Mesothelial cell of epicardium (in vitro differentiated cells): ENCODE data around the gene SGTB. TPM values are rescaled to one million over a fixed set of nuclear protein-coding genes. Genes with fewer than 3 reads are reported as not detected.

Source experiments
- DNase-seq, 2 experiments: peaks; one replicate each; pipeline ENCODE4 v3.0.0; 2021; ENCODE audit warnings: low spot score in 2 of 2; ENCODE audit not compliant: unreplicated experiment in 2 of 2
- H3K27ac Mint-ChIP-seq: 2 replicates; pipeline ENCODE4 v1.8.0; 2021; ENCODE audit warnings: mixed read lengths
- H3K27me3 Mint-ChIP-seq: 2 replicates; pipeline ENCODE4 v1.8.0; 2021; ENCODE audit warnings: low read depth, mixed read lengths
- H3K36me3 Mint-ChIP-seq: 2 replicates; pipeline ENCODE4 v1.8.0; 2021; ENCODE audit warnings: mixed read lengths
- H3K4me1 Mint-ChIP-seq: 2 replicates; pipeline ENCODE4 v1.8.0; 2021; ENCODE audit warnings: mixed read lengths
- H3K4me3 Mint-ChIP-seq: 2 replicates; pipeline ENCODE4 v1.8.0; 2021; ENCODE audit warnings: mild to moderate bottlenecking, moderate library complexity, mixed read lengths
- H3K9me3 Mint-ChIP-seq: 2 replicates; pipeline ENCODE4 v1.8.0; 2021; ENCODE audit warnings: mixed read lengths
- CTCF ChIP-seq: fragments of 200-600 bp; sonication (generic); IDR thresholded peaks from one replicate; pipeline ENCODE4 v1.5.0; 2021; ENCODE audit warnings: antibody characterized with exemption; ENCODE audit not compliant: unreplicated experiment
- total RNA-seq: library from RNA; stranded (reverse); gene quantifications from 3 replicates; pipeline ENCODE4 v1.2.1, GENCODE V29; 2021

The SGTB gene
- total RNA-seq, 1 donor from 2014 or later, result 9.4 TPM

- no peak overlapping the region for H3K27ac Mint-ChIP-seq
Observed at GRCh38 chr5:65742565-65743231, 20.8 kb upstream of the SGTB start.

DNA sequence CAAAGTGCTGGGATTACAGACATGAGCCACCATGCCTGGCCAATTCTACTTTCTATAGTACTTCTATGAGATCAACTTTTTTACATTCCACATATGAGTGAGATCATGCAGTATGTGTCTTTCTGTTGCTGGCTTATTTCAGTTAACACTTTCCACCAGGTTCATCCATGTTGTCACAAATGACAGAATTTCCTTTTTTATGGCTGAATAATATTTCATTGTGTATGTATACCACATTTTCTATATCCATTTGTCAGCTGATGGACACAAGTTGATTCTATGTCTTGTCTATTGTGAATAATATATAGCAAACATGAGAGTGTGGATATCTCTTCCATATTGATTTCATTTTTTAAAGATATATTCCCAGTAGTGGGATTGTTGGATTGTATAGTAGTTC is 17.3 kb upstream of the SGTB start:
- Mint-ChIP-seq H3K9me3 (peaks cover 15% of the 10 kb centered on the region), H3K36me3 (peaks cover 12% of the 10 kb centered on the region), H3K4me3 (no peak overlapping the region), H3K27me3 (no peaks in the 10 kb centered on the region), H3K4me1 (no peaks in the 10 kb centered on the region), H3K27ac (no peak overlapping the region)
- no peak for TF ChIP-seq CTCF
- DNase-seq, result no peak

More at GRCh38 chr5:65742565-65743231, 20.8 kb upstream of the SGTB start:
- H3K9me3 Mint-ChIP-seq, result peaks cover 20% of the 10 kb centered on the region
- TF ChIP-seq CTCF, result peak; percentile 54
- no peaks in the 10 kb centered on the region for H3K27me3 Mint-ChIP-seq
- no peak overlapping the region for H3K4me3 Mint-ChIP-seq
- DNase-seq, result no peak
- peaks cover 23% of the 10 kb centered on the region for H3K36me3 Mint-ChIP-seq
- H3K4me1 Mint-ChIP-seq, result no peaks in the 10 kb centered on the region

- TF ChIP-seq CTCF, result no peak
- DNase-seq, result no peak
- H3K9me3 Mint-ChIP-seq, result peaks cover 15% of the 10 kb centered on the region
- H3K27me3 Mint-ChIP-seq, result no peaks in the 10 kb centered on the region
- H3K4me3 Mint-ChIP-seq, result no peak overlapping the region
- H3K4me1 Mint-ChIP-seq, result no peaks in the 10 kb centered on the region
- H3K27ac Mint-ChIP-seq, result no peak overlapping the region
- H3K36me3 Mint-ChIP-seq, result peaks cover 11% of the 10 kb centered on the region
Observed at GRCh38 chr5:65738305-65738704, 16.4 kb upstream of the SGTB start.

DNA sequence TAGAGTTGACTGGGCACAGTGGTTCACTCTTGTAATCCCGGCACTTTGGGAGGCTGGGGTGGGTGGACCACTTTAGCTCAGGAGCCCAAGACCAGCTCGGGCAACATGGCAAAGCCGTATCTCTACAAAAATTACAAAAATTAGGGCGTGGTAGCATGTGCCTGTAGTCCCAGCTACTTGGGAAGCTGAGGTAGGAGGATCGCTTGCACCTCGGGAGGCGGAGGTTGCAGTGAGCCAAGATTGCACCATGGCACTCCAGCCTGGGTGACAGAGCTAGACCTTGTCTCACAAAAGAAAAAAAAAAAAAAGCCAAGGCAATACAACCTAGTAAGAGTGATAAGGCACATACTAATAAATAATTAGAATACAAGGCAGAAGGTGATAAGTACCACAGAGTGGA is 15.9 kb upstream of the SGTB start:
- Mint-ChIP-seq H3K27me3 (no peaks in the 10 kb centered on the region), H3K4me1 (no peaks in the 10 kb centered on the region), H3K4me3 (no peak overlapping the region), H3K36me3 (peaks cover 11% of the 10 kb centered on the region), H3K27ac (no peak overlapping the region), H3K9me3 (peaks cover 15% of the 10 kb centered on the region)
- no peak for TF ChIP-seq CTCF
- no peak for DNase-seq

- Mint-ChIP-seq H3K27me3 (no peaks in the 10 kb centered on the region), H3K36me3 (peaks cover 19% of the 10 kb centered on the region), H3K4me3 (no peak overlapping the region), H3K4me1 (no peaks in the 10 kb centered on the region), H3K27ac (no peak overlapping the region), H3K9me3 (peaks cover 15% of the 10 kb centered on the region)
- TF ChIP-seq CTCF, result no peak
- DNase-seq, result no peak
Observed at GRCh38 chr5:65736011-65736410, 14.1 kb upstream of the SGTB start.
